Left ventricle myocardium inferior (tissue), 1 donor: Measurements from ENCODE around the gene WFDC1. TPM values are rescaled to one million over a fixed set of nuclear protein-coding genes. Genes with fewer than 3 reads are reported as not detected.

Experiments used
- DNase-seq: peaks from one replicate; pipeline ENCODE4 v3.0.0-alpha.2; 2020
- H3K27ac ChIP-seq: fragments of 200-600 bp; replicated peaks from 2 replicates; pipeline ENCODE4 v1.8.0; 2021
- H3K27me3 ChIP-seq: fragments of 200-600 bp; 2 replicates; pipeline ENCODE4 v1.8.0; 2021; ENCODE audit warnings: low read depth
- H3K36me3 ChIP-seq: fragments of 200-600 bp; 2 replicates; pipeline ENCODE4 v1.8.0; 2021
- H3K4me1 ChIP-seq: fragments of 200-600 bp; 2 replicates; pipeline ENCODE4 v1.8.0; 2021
- H3K4me3 ChIP-seq: fragments of 200-600 bp; 2 replicates; pipeline ENCODE4 v1.8.0; 2021; ENCODE audit warnings: mild to moderate bottlenecking, moderate library complexity
- H3K9me3 ChIP-seq: fragments of 200-600 bp; replicated peaks from 2 replicates; pipeline ENCODE4 v1.8.0; 2021
- intact Hi-C: fragments of 100-400 bp; cut with micrococcal nuclease; formaldehyde crosslinking; loops from one replicate; pipeline ENCODE4 v1.11.0; 2022
- total RNA-seq: library from RNA; stranded (reverse); fragmentation: NEBNext Ultra II Directional; extraction: Animal tissue kit (Norgen Biotek cat#: 25700); gene quantifications from one replicate; pipeline ENCODE4 v1.2.1, GENCODE V29; 2021
- TF ChIP-seq, protein P1 (sequence below): fragments of 200-600 bp; IDR thresholded peaks from 2 replicates; pipeline ENCODE4 v1.8.0; 2021; ENCODE audit warnings: antibody characterized with exemption, mild to moderate bottlenecking, borderline replicate concordance
- donor health status: DM: no; HTN: yes; CAD: no; lungs with severe emphysema.

Gene WFDC1
- total RNA-seq, 1 donor from 2014 or later = 1.3 TPM

DNA sequence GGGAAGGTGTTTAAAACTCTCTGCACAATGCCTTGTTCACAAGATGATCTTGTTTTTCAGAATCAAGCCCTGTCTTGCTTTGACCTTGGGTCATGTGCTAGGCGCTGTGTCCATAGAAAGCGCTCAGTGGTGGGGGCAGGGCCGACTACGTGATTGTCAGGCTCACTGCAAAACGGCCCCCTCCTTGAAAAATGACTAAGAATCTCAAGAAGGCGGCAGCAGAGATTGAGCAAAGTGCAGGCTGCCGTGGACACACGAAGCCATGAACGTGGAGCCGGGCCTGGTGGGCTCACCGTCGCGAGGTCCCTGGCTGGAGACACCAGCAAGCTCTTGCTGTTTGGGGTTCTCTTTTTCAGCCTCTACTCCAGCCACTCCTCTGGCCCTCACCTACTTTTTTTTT is 83.9 kb downstream of the WFDC1 start:
- no peak for DNase-seq
- Histone ChIP-seq H3K4me1 (no peaks in the 10 kb centered on the region), H3K27ac (no peak overlapping the region), H3K27me3 (peaks cover 46% of the 10 kb centered on the region), H3K4me3 (no peak overlapping the region), H3K36me3 (no peaks in the 10 kb centered on the region), H3K9me3 (no peaks in the 10 kb centered on the region)
- intact Hi-C loops = no loop called here
- TF ChIP-seq, protein P1, sequence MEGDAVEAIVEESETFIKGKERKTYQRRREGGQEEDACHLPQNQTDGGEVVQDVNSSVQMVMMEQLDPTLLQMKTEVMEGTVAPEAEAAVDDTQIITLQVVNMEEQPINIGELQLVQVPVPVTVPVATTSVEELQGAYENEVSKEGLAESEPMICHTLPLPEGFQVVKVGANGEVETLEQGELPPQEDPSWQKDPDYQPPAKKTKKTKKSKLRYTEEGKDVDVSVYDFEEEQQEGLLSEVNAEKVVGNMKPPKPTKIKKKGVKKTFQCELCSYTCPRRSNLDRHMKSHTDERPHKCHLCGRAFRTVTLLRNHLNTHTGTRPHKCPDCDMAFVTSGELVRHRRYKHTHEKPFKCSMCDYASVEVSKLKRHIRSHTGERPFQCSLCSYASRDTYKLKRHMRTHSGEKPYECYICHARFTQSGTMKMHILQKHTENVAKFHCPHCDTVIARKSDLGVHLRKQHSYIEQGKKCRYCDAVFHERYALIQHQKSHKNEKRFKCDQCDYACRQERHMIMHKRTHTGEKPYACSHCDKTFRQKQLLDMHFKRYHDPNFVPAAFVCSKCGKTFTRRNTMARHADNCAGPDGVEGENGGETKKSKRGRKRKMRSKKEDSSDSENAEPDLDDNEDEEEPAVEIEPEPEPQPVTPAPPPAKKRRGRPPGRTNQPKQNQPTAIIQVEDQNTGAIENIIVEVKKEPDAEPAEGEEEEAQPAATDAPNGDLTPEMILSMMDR = no peak

DNA sequence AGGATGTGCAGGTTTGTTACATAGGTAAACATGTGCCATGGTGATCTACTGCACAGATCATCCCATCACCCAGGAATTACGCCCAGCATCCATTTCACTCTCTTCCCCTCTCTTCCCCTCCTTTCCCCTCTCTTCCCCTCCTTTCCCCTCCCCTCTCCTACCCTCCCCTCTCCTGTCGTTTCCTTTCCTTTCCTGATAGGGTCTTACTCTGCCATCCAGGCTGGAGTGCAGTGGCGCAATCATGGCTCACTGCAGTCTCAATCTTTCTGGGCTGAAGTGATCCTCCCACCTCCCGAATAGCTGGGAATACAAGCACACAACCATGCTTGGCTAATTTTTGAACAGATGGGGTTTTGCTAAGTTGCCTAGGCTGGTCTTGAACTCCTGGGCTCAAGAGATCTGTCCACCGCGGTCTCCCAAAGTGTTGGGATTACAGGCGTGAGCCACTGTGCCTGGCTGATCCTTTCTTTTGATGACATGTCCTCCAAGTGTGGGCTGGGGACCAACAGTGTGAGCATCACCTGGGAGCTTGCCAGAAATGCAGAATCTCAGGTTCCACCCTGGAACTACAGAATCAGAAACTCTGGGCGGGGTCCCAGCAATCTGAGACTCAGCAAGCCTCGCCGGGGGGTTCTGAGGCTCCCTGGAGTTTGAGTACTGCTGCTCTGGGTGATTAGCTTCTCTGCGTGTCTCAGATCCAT is 84.5 kb downstream of the WFDC1 start:
- H3K36me3 ChIP-seq = no peaks in the 10 kb centered on the region
- H3K4me3 ChIP-seq = no peak overlapping the region
- peaks cover 40% of the 10 kb centered on the region for H3K27me3 ChIP-seq
- no peak for DNase-seq
- intact Hi-C loops = no loop called here
- H3K4me1 ChIP-seq = no peaks in the 10 kb centered on the region
- no peak overlapping the region for H3K27ac ChIP-seq
- H3K9me3 ChIP-seq = peaks cover 5% of the 10 kb centered on the region
- TF ChIP-seq, protein P1 = no peak

Other genes with a start within 250 kb of the WFDC1 start
- 72.5 TPM for gene MBTPS1, start 177.9 kb upstream of the WFDC1 start, total RNA-seq
- 23.8 TPM for gene HSDL1, start 149.7 kb upstream of the WFDC1 start, total RNA-seq
- gene DNAAF1, start 149.6 kb upstream of the WFDC1 start, total RNA-seq = 0.14 TPM
- 29.0 TPM for gene TAF1C, start 107.8 kb upstream of the WFDC1 start, total RNA-seq
- 0.52 TPM for gene ADAD2, start 103.7 kb upstream of the WFDC1 start, total RNA-seq
- not detected for gene KCNG4, start 54.9 kb upstream of the WFDC1 start, total RNA-seq
- gene ATP2C2, start 73.7 kb downstream of the WFDC1 start, total RNA-seq = not detected
- gene MEAK7, start 209.8 kb downstream of the WFDC1 start, total RNA-seq = 5.3 TPM